ENCODE data around the gene ANKRD63. TPM values are rescaled to one million over a fixed set of nuclear protein-coding genes. Genes with fewer than 3 reads are reported as not detected.

ANKRD63 gene
- total and polyA plus RNA-seq, 10 of the 15 experiments (the other 5 are each of a cell fraction or from before 2014, with no cell fraction given), result not detected

GRCh38 chr15:40296561-40297230 is 13.8 kb upstream of the ANKRD63 start:
- in situ Hi-C loops (cut with MboI) (no loop called here), intact Hi-C loops (cut with micrococcal nuclease; ENCODE audit: unreplicated experiment) (no loop called here)
- Histone ChIP-seq H3K79me2 (ENCODE audit: control insufficient read depth, insufficient read depth, low read length) (no peaks in the 10 kb centered on the region), H3K9ac (ENCODE audit: control insufficient read depth, insufficient read depth, low read length) (no peak overlapping the region), H4K20me1 (ENCODE audit: control insufficient read depth, insufficient read depth) (no peaks in the 10 kb centered on the region), H3K4me2 (ENCODE audit: control insufficient read depth, insufficient read depth) (no peak overlapping the region), H3K9me3 (replicated peaks; ENCODE audit: control insufficient read depth, insufficient read depth, low read length) (no peaks in the 10 kb centered on the region; the same call in 2 of the 3 replicates), H3K4me3 (no peak overlapping the region), H2AFZ (ENCODE audit: control insufficient read depth, low read depth, low read length) (no peak overlapping the region), H3K36me3 (ENCODE audit: control insufficient read depth in 2 of 2, insufficient read depth in 2 of 2, low read length in 1 of 2) (no peaks in the 10 kb centered on the region), H3K4me1 (ENCODE audit: control insufficient read depth, insufficient read depth, low read length) (no peaks in the 10 kb centered on the region), H3K27me3 (replicated peaks in 1 of 2; ENCODE audit: control insufficient read depth in 2 of 2, insufficient read depth in 2 of 2, low read length in 1 of 2) (no peaks in the 10 kb centered on the region; a peak in 2 of 4 replicates), H3K27ac (ENCODE audit: control insufficient read depth, insufficient read depth) (no peak overlapping the region)
- RAD21 ChIA-PET (ENCODE audit: unreplicated experiment), result interaction anchor here (0.6 kb wide), 1 partner anchor 42 kb away, joined by 4 read pairs; no protein-coding TSS in a partner anchor
- FAIRE-seq (no peak), DNase-seq (ENCODE audit: low read depth, low spot score) (no peak), ATAC-seq (no peak)
- WGBS (ENCODE audit: insufficient coverage, insufficient replicate concordance, low lambda C conversion rate, missing lambda C conversion rate), result 30% methylated on average over 4 of the region's 5 CpGs
- no peak for TF ChIP-seq MTA3 (IDR thresholded peaks at IDR 0.05; ENCODE audit: borderline replicate concordance, low read length)
- TF ChIP-seq SRF (IDR thresholded peaks at IDR 0.05; ENCODE audit: low read depth in 2 of 2, low read length in 2 of 2), result no peak
- no peak for TF ChIP-seq JUNB (IDR thresholded peaks at IDR 0.05)
- no peak for TF ChIP-seq YBX1 (IDR thresholded peaks at IDR 0.05)
- no peak for TF ChIP-seq KAT2A (conservative IDR thresholded peaks at IDR 0.05; ENCODE audit: control insufficient read depth, low read depth, low read length)
- BruUV-seq (replicated peaks), result no TSS peak
- POLR2A ChIA-PET, result no interaction called here
- CTCF ChIA-PET, result no interaction called here
- SMC1A ChIA-PET (ENCODE audit: uncharacterized antibody, unreplicated experiment), result interaction anchor here (0.5 kb wide), 1 partner anchor 21 kb away, joined by 3 read pairs; no protein-coding TSS in a partner anchor

- ChIA-PET SMC1A (ENCODE audit: uncharacterized antibody, unreplicated experiment) (no interaction called here), CTCF (no interaction called here), POLR2A (no interaction called here), RAD21 (ENCODE audit: unreplicated experiment) (interaction anchor here (0.6 kb wide), 1 partner anchor 43 kb away, joined by 4 read pairs; no protein-coding TSS in a partner anchor)
- no peaks in the 10 kb centered on the region; a peak in 2 of 4 replicates for H3K27me3 ChIP-seq (replicated peaks in 1 of 2; ENCODE audit: control insufficient read depth in 2 of 2, insufficient read depth in 2 of 2, low read length in 1 of 2)
- H3K36me3 ChIP-seq (ENCODE audit: control insufficient read depth in 2 of 2, insufficient read depth in 2 of 2, low read length in 1 of 2), result no peaks in the 10 kb centered on the region
- no peak for TF ChIP-seq NBN (IDR thresholded peaks at IDR 0.05)
- TF ChIP-seq NKRF (conservative IDR thresholded peaks at IDR 0.05), result no peak
- no peak for TF ChIP-seq ZBTB33 (IDR thresholded peaks at IDR 0.05)
- no peak for TF ChIP-seq SMAD1 (IDR thresholded peaks at IDR 0.05; ENCODE audit: low read depth, partially characterized antibody)
- TF ChIP-seq POLR2AphosphoS2 (IDR thresholded peaks at IDR 0.05; ENCODE audit: low read depth, low read length), result no peak
- H2AFZ ChIP-seq (ENCODE audit: control insufficient read depth, low read depth, low read length), result no peak overlapping the region
- H3K4me1 ChIP-seq (ENCODE audit: control insufficient read depth, insufficient read depth, low read length), result no peaks in the 10 kb centered on the region
- BruUV-seq (replicated peaks), result no TSS peak
- no peaks in the 10 kb centered on the region for H3K79me2 ChIP-seq (ENCODE audit: control insufficient read depth, insufficient read depth, low read length)
- no peak overlapping the region for H3K4me2 ChIP-seq (ENCODE audit: control insufficient read depth, insufficient read depth)
- DNase-seq (ENCODE audit: low read depth, low spot score) (no peak), FAIRE-seq (no peak), ATAC-seq (no peak; the same call in 2 of the 3 replicates)
- intact Hi-C loops (cut with micrococcal nuclease; ENCODE audit: unreplicated experiment), result no loop called here
- in situ Hi-C loops (cut with MboI), result no loop called here
- H3K9me3 ChIP-seq (replicated peaks; ENCODE audit: control insufficient read depth, insufficient read depth, low read length), result no peaks in the 10 kb centered on the region; the same call in 2 of the 3 replicates
- no peak overlapping the region for H3K9ac ChIP-seq (ENCODE audit: control insufficient read depth, insufficient read depth, low read length)
- H3K4me3 ChIP-seq, result no peak overlapping the region
- no peaks in the 10 kb centered on the region for H4K20me1 ChIP-seq (ENCODE audit: control insufficient read depth, insufficient read depth)
- no peak overlapping the region for H3K27ac ChIP-seq (ENCODE audit: control insufficient read depth, insufficient read depth)
- 46% methylated on average over 12 of the region's 12 CpGs for whole genome bisulfite sequencing (ENCODE audit: insufficient coverage, insufficient replicate concordance, low lambda C conversion rate, missing lambda C conversion rate)
Observed at GRCh38 chr15:40295877-40296560, 13.2 kb upstream of the ANKRD63 start.

All from GM12878 (cell line).